Dendritic cell treated with granulocyte-macrophage colony-stimulating factor and Interleukin-4, amounts not matched to agents 40 ng/mL and 50 ng/mL, for 4 days (primary cell): ENCODE results near the gene AMIGO1.

Experiments
- H3K27ac Mint-ChIP-seq: one replicate; pipeline ENCODE4 v1.8.0; 2022; ENCODE audit warnings: mild to moderate bottlenecking, mixed read lengths
- H3K27me3 Mint-ChIP-seq: one replicate; pipeline ENCODE4 v1.8.0; 2022; ENCODE audit warnings: mild to moderate bottlenecking, mixed read lengths
- H3K36me3 Mint-ChIP-seq: one replicate; pipeline ENCODE4 v1.8.0; 2022; ENCODE audit warnings: low read depth, mixed read lengths
- H3K4me1 Mint-ChIP-seq: one replicate; pipeline ENCODE4 v1.8.0; 2022; ENCODE audit warnings: low read depth, mixed read lengths
- H3K4me3 Mint-ChIP-seq: one replicate; pipeline ENCODE4 v1.8.0; 2022; ENCODE audit warnings: mild to moderate bottlenecking, moderate library complexity, mixed read lengths
- H3K9me3 Mint-ChIP-seq: one replicate; pipeline ENCODE4 v1.8.0; 2022; ENCODE audit warnings: mixed read lengths
- intact Hi-C: fragments of 100-400 bp; cut with micrococcal nuclease; formaldehyde crosslinking; loops from one replicate; pipeline ENCODE4 v1.15.0; 2022

AMIGO1 gene

DNA sequence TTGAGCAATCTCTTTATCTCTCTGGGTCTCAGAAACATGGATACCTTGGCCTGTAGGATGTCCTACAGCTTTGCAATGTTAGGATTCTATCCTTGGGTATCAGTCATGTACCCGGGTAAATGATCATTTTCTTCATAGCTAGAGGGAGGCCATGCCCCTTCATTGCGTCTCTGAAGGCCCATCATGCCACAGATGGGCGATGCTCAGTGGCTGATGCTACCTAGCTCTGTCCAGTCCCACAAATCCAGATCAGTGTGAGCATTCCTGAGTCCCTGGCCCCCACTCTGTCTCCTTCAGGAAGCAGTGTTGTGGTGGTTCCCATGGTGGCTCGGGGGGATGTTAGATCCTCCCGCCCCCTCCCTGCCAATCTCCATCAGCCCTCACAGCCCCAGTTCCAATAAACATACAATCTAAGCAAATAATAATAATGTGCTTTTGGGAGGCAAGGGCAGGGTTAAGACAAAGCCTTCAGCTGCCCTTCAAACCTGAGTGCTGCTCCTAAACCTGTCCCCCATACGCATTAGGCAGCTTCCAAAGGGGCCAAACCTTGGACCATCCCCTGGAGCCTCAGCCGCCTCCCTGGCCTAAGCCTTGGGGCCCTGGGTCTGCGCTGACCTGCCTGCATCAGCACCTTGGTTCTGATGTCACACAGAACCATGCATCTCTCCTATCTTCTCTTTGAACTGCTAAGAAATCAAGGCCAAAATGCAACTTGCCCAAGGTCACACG lies 29.5 kb upstream of the AMIGO1 start:
- no peaks in the 10 kb centered on the region for H3K9me3 Mint-ChIP-seq
- peaks cover 7% of the 10 kb centered on the region for H3K4me1 Mint-ChIP-seq
- peaks cover 5% of the 10 kb centered on the region for H3K27me3 Mint-ChIP-seq
- H3K27ac Mint-ChIP-seq, result no peak overlapping the region
- H3K4me3 Mint-ChIP-seq, result no peak overlapping the region
- no peaks in the 10 kb centered on the region for H3K36me3 Mint-ChIP-seq
- intact Hi-C loops, result loop anchor here (10.0 kb wide), 1 partner anchor 274 kb away; no protein-coding TSS in a partner anchor

DNA sequence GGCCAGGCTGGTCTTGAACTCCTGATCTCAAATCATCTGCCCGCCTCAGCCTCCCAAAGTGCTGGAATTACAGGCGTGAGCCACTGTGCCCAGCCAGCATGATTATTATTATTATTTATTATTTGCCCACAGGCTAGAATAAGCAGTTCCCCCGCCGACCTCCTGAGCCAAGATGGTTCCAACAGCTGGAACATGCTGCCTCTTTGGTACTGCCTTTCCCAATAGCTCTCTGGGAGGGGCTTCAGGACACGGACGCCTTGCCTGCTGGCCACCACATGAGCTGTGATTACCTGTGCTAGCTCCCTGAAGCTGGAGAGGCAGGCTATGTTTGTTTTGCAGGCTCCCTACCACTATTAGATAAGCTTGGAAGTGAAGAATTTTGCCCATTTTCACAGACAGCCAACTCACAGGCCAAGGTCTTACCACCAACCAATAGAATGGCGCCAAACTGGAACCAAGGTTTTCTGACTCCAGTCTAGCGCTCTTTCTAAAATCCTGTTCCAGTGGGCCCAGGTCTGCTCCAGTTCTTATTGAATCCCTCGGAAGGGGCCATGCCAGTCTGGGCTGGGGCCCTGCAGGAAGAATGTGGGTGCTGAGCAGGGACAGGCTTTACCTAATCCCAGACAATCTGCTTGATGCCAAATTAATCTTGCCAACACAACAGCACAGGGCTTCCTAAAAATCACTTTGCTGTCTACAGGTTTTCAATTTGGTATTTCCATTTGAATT lies 28.1 kb upstream of the AMIGO1 start:
- H3K4me1 Mint-ChIP-seq, result peaks cover 10% of the 10 kb centered on the region
- no peaks in the 10 kb centered on the region for H3K9me3 Mint-ChIP-seq
- no peaks in the 10 kb centered on the region for H3K36me3 Mint-ChIP-seq
- H3K27me3 Mint-ChIP-seq, result peaks cover 3% of the 10 kb centered on the region
- intact Hi-C loops, result loop anchor here (10.0 kb wide), 1 partner anchor 273 kb away; no protein-coding TSS in a partner anchor
- H3K27ac Mint-ChIP-seq, result no peak overlapping the region
- H3K4me3 Mint-ChIP-seq, result no peak overlapping the region

DNA sequence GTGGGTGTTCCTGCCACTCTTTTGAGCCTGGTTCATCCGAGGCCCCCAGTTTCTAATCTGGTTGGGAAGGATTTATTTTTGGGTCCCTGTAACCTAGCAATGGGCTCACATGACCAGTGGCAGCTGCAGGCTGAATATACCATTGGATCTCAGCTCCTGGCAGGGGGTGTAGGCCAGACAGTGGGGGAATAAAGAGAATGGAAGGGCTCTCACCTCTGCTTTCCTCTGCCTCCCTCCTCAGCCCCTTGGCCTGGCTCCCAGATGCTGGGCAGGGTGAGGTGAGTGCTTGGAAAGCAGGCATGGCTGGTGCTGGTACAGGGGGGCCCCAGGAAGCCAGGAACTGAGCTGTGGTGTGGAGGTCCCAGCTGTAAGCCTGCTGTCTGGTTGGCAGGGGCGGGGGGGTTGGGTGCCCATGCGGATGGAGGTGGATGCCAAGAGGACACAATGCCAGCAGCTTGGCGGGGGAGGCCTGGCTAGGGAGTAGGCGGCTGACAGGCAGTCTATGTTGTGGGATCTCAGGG lies 26.5 kb upstream of the AMIGO1 start:
- H3K4me1 Mint-ChIP-seq, result peaks cover 17% of the 10 kb centered on the region
- peak overlapping the region; percentile 2 for H3K27ac Mint-ChIP-seq
- no peak overlapping the region for H3K4me3 Mint-ChIP-seq
- intact Hi-C loops, result loop anchor here (10.0 kb wide), 1 partner anchor 271 kb away; no protein-coding TSS in a partner anchor
- peaks cover 1% of the 10 kb centered on the region for H3K27me3 Mint-ChIP-seq
- H3K36me3 Mint-ChIP-seq, result no peaks in the 10 kb centered on the region
- no peaks in the 10 kb centered on the region for H3K9me3 Mint-ChIP-seq

DNA sequence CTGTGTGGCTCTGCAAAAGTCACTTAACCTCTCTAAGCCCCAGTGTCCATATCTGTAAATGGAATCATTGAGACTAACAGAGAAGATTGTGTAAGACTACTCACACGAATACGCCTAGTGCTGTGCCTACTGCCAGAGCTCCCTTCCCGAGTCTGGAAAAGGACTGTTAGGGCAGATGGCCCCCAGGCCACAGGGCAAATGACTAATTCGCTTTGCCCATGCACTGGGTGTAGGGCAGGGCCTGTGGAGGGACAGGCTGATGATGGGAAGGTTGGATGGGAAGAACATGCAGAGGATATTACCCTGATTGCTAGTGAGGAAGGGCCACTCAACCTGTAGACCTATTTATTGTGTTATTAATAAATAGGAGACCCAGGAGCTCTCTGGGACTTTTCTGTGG lies 26.0 kb upstream of the AMIGO1 start:
- intact Hi-C loops, result loop anchor here (10.0 kb wide), 1 partner anchor 271 kb away; no protein-coding TSS in a partner anchor
- peaks cover 17% of the 10 kb centered on the region for H3K4me1 Mint-ChIP-seq

DNA sequence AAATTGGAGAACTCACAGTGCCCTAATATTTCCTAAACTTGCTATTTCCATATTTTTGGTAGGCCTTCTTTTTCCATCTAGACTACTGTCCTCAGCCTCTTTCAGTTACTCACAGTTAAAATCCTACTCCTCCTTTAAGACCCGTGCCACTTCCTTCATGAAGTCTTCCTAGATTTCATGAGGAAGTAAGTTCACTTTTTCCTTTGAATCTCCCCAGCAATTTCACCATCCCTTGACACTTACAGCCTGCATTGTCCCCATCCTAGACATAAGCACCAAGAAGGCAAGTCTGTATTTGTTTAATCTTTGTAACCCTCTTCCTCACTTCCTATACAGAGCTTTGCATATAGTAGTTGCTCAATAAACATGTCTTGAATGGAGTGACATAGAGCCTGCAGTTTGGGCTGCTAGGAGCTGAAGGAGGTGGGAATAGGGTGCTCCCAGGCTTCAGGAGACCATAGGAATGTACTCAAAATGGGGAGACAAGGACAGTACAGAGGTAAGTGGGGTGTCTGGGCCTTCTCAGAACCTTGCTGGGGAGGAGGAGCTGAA lies 24.9 kb upstream of the AMIGO1 start:
- Mint-ChIP-seq H3K4me3 (no peak overlapping the region), H3K9me3 (no peaks in the 10 kb centered on the region), H3K27ac (no peak overlapping the region), H3K27me3 (no peaks in the 10 kb centered on the region), H3K36me3 (no peaks in the 10 kb centered on the region), H3K4me1 (peaks cover 17% of the 10 kb centered on the region)
- intact Hi-C loops, result loop anchor here (5.0 to 10.0 kb wide), 2 partner anchors 107 to 270 kb away; partner anchors contain the start of gene PSMA5

More for the DNA sequence above, 26.0 kb upstream of the AMIGO1 start:
- no peaks in the 10 kb centered on the region for H3K27me3 Mint-ChIP-seq
- H3K36me3 Mint-ChIP-seq, result no peaks in the 10 kb centered on the region
- H3K27ac Mint-ChIP-seq, result peak overlapping the region; percentile 2
- H3K9me3 Mint-ChIP-seq, result no peaks in the 10 kb centered on the region
- H3K4me3 Mint-ChIP-seq, result no peak overlapping the region

DNA sequence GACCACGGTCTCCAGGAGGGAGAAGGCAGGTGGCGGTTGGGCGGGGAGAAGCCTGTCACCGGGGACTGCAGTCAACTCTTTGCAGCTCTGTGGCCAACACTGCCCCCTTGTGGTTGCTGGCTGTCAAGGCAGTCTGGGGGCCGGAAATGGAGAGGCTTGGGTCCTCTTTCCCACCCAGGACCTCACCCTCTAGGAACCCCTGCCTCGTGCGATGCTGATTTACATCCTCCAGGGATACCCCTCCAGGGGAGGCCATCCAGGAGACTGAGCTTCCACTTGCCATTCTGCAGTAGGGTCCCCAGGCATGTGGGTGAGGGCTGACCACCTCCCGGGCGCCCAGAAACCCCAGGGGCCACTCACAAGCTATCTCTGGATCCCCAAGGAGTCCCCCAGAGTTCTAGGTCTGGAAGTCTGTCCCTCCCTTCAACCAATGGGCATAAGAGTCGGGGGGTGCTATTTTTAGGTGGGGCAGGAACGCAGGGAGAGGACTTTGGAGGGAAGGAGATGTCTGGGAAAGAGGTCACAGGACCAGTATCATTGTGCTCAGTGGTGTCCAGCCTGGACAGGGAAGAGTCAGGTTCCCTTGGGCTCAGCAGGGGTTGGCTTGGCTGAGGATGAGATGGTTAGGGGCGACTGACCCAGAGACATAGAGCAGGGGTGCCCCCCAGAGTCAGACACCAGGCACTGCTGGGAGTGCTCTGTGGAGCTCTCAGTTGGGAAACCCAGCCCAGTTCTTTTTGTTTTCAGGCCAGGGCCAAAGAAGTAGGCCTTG lies 23.0 kb upstream of the AMIGO1 start:
- intact Hi-C loops, result loop anchor here (1.0 to 10.0 kb wide), 4 partner anchors 38 to 268 kb away; partner anchors contain the start of genes CYB561D1 and PSMA5
- H3K4me1 Mint-ChIP-seq, result peaks cover 17% of the 10 kb centered on the region
- H3K36me3 Mint-ChIP-seq, result no peaks in the 10 kb centered on the region
- peak overlapping the region; percentile 33 for H3K4me3 Mint-ChIP-seq
- H3K9me3 Mint-ChIP-seq, result no peaks in the 10 kb centered on the region
- peak overlapping the region; percentile 28 for H3K27ac Mint-ChIP-seq
- no peaks in the 10 kb centered on the region for H3K27me3 Mint-ChIP-seq

DNA sequence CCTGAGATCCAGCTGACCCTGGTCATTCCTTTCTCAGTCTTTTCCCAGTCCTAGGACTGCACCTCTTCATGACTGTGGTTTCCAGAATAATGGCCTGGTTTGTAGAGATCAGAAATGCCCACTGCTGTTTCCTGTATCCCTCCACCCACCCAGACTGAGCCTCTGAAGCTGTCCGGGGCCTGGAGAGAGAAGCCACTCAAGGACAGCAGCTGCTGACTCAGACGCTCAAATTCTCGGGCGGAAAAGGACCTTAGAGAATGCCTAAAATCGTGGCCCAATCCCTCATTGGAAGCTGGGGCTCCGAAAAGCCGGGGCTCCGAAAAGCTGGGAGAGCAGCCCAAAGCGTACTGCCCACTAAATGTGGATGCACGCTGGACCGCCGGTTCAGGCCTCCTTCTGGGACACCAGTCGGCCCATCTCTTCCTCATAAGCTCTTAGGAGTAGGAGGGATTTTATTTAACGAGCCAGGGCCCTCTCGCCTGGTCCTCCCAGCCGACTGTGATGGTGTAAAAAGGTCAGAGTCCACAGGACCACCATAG lies 22.4 kb upstream of the AMIGO1 start:
- intact Hi-C loops, result loop anchor here (1.0 to 10.0 kb wide), 4 partner anchors 38 to 267 kb away; partner anchors contain the start of genes CYB561D1 and PSMA5
- Mint-ChIP-seq H3K27me3 (no peaks in the 10 kb centered on the region), H3K4me1 (peaks cover 17% of the 10 kb centered on the region), H3K9me3 (no peaks in the 10 kb centered on the region), H3K4me3 (no peak overlapping the region), H3K27ac (no peak overlapping the region), H3K36me3 (no peaks in the 10 kb centered on the region)

DNA sequence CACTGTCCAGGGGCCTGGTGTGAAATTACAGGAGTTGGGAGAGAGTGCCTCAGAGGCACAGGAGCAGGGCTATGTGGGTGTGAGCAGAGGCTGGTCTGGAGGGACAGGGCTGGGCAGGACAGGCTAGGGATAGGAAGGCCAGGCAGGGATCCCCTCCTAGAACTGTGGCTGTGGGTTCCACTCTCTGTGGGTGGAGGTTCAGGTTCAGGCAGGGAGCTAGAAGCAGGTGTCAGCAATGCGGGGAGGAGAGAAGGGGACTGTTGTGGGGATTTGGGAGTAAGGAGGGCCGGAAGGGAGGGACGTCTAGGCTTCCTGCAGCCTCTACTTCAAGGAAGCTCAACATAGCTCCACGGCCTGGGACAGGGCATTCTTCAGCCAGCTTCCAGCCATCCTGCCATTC lies 21.9 kb upstream of the AMIGO1 start:
- H3K4me1 Mint-ChIP-seq, result peaks cover 17% of the 10 kb centered on the region
- H3K4me3 Mint-ChIP-seq, result no peak overlapping the region
- no peaks in the 10 kb centered on the region for H3K36me3 Mint-ChIP-seq
- intact Hi-C loops, result loop anchor here (5.0 to 10.0 kb wide), 2 partner anchors 104 to 267 kb away; partner anchors contain the start of gene PSMA5
- no peak overlapping the region for H3K27ac Mint-ChIP-seq
- no peaks in the 10 kb centered on the region for H3K27me3 Mint-ChIP-seq
- no peaks in the 10 kb centered on the region for H3K9me3 Mint-ChIP-seq

DNA sequence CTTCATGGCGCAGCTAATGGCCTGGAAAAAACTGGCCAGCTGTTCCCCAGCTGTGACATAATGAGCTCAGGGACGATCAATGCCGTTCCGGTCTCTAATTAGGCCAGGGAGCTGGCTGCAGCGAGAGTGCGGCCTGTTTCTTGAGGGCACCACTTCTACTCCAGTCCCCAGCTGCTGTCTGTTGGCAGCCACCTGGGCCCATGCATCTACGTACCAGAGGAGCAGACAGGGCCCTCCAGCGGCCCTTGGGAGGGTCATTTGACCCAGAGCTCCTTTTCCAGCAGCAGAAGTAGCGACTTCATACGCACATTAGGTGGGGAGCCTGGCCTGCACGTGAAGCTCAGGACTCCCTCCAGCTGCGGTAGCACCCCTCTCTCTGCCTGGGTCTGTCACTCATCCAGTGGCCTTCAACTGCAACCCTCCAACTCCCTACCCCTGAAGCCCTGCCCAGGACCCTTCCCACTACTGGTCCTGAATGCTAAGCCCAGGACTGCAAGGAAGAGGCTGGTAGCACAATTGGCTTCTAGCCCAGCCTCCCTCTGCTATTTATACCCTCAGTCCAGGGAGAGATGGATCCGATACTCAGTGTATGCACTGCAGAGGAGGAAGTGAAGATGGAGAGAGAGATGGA lies 21.0 kb upstream of the AMIGO1 start:
- H3K4me1 Mint-ChIP-seq, result peaks cover 17% of the 10 kb centered on the region
- no peak overlapping the region for H3K4me3 Mint-ChIP-seq

DNA sequence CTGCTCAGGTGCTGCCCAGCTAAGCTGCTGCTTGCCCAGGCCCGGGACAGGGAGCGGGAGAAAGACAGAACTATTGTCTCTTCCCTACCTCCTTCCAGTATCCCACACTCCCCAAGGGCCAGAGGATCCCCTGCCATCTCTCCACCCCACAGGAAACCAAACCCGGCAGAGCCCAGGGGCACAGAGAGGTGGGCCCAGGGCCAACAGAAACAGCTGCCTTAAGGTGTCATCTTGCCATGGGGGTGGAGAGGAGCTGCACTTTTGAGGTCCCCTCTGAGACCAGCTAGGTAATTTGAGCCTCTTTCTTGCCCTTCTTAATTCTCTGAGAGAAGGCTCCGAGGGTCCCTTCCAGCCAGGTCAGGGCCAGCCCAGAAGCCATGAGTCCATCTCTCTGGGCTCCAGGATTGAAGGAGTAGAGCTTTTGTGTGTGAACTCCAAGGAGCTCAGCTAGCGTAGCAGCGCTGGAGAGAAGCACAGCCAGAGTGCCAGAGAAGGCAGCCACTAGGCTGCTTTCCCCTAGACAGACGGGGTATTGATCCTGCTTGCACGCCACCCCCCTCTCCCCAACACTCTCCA lies 20.4 kb upstream of the AMIGO1 start:
- peaks cover 17% of the 10 kb centered on the region for H3K4me1 Mint-ChIP-seq
- H3K27ac Mint-ChIP-seq, result no peak overlapping the region
- H3K4me3 Mint-ChIP-seq, result no peak overlapping the region
- no peaks in the 10 kb centered on the region for H3K27me3 Mint-ChIP-seq
- H3K9me3 Mint-ChIP-seq, result no peaks in the 10 kb centered on the region
- no peaks in the 10 kb centered on the region for H3K36me3 Mint-ChIP-seq
- intact Hi-C loops, result loop anchor here (5.0 to 10.0 kb wide), 2 partner anchors 103 to 265 kb away; partner anchors contain the start of gene PSMA5

More for the DNA sequence above, 21.0 kb upstream of the AMIGO1 start:
- H3K27me3 Mint-ChIP-seq, result no peaks in the 10 kb centered on the region
- intact Hi-C loops, result loop anchor here (5.0 to 10.0 kb wide), 2 partner anchors 103 to 266 kb away; partner anchors contain the start of gene PSMA5
- no peaks in the 10 kb centered on the region for H3K9me3 Mint-ChIP-seq
- no peak overlapping the region for H3K27ac Mint-ChIP-seq
- H3K36me3 Mint-ChIP-seq, result no peaks in the 10 kb centered on the region

DNA sequence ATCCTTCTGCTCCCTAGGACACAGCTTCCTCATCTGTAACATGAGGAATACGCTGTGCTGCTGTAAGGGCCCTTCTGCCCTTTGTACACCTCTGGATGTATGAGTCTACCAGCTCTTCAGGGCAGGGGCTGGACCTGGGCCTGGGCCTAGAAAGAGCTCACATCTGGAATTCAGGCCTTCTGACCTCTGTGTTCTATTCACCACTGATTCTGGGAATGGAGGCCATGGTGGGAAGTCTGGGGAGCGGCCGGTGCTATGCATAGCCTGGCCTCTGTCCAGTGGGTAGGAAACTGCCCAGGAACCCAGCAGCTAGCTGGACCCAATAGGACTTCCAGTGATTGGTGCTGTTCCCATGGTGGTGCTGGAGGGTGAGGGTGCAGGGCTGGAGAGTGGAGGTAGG lies 19.2 kb upstream of the AMIGO1 start:
- H3K9me3 Mint-ChIP-seq, result no peaks in the 10 kb centered on the region
- H3K27me3 Mint-ChIP-seq, result no peaks in the 10 kb centered on the region
- no peak overlapping the region for H3K4me3 Mint-ChIP-seq
- intact Hi-C loops, result no loop called here
- H3K4me1 Mint-ChIP-seq, result peaks cover 10% of the 10 kb centered on the region
- H3K27ac Mint-ChIP-seq, result no peak overlapping the region
- no peaks in the 10 kb centered on the region for H3K36me3 Mint-ChIP-seq
